HG02852 (cell line): Measurements from ENCODE around the gene TRAPPC6A.

Source experiments
- ATAC-seq: cut with Tn5 transposase; IDR thresholded peaks from one replicate; pipeline ENCODE4 v1.9.1; 2021; ENCODE audit warnings: mild to moderate bottlenecking, moderate library complexity; ENCODE audit not compliant: unreplicated experiment

The TRAPPC6A gene

GRCh38 chr19:45150180-45150579 is 27.9 kb downstream of the TRAPPC6A start:
- no peak for ATAC-seq

DNA sequence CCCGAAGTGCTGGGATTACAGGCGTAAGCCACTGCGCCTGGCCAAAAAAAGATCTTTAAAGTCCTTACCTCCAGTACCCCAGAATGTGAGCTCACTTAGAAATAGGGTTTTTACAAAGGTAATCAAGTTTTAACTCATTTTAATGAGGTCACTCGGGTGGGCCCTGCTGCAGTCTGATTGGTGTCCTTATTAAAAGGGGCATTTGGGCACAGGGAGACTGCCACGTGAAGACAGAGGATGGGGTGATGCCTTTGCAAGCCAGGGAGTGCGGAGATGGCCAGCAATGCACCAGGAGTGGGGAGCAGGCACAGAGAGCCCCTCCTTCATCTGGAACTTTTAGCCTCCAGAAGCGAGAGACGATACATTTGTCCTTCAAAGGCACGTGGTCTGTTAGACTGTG is 28.9 kb downstream of the TRAPPC6A start:
- no peak for ATAC-seq

GRCh38 chr19:45147835-45148676 is 30.0 kb downstream of the TRAPPC6A start:
- no peak for ATAC-seq

GRCh38 chr19:45146741-45147205 is 31.3 kb downstream of the TRAPPC6A start:
- ATAC-seq, result no peak

GRCh38 chr19:45146251-45146650 is 31.8 kb downstream of the TRAPPC6A start:
- ATAC-seq, result no peak

DNA sequence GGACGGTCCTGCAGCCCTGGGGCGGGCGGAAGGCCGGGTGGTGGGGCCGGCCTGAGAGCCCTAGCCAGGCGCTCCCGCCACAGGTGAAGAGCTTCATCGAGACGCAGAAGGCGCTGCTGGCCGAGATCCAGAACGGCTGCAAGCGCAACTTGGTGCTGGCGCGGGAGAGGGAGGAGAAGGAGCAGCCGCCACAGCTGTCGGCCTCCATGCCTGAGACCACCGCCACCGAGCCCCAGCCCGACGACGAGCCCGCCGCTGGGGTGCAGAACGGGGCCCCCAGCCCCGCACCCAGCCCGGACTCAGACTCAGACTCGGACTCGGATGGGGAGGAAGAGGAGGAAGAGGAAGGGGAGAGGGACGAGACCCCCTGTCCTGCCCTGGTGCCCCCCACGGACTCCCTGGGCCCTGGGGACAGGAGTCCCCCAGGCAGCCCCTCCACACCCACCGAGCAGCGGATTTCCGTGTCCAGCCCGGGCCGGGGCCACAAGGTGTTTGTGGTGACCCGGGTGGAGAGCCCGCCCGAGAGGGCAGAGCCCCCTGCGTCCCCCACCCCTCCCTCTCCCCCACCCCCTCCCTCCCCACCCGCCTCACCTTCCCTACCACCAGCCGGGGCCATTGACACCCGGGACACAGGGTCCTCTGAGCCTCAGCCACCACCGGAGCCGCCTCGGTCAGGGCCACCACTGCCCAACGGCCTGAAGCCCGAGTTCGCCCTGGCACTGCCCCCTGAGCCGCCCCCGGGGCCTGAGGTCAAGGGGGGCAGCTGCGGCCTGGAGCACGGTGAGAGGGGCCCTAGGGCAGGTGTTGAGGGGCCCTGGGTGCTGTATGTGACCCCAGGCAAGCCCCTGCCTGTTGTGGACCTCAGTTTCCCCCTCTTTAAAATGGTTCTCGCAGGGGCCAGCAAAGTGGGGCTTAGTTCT is 32.5 kb downstream of the TRAPPC6A start:
- ATAC-seq, result no peak

DNA sequence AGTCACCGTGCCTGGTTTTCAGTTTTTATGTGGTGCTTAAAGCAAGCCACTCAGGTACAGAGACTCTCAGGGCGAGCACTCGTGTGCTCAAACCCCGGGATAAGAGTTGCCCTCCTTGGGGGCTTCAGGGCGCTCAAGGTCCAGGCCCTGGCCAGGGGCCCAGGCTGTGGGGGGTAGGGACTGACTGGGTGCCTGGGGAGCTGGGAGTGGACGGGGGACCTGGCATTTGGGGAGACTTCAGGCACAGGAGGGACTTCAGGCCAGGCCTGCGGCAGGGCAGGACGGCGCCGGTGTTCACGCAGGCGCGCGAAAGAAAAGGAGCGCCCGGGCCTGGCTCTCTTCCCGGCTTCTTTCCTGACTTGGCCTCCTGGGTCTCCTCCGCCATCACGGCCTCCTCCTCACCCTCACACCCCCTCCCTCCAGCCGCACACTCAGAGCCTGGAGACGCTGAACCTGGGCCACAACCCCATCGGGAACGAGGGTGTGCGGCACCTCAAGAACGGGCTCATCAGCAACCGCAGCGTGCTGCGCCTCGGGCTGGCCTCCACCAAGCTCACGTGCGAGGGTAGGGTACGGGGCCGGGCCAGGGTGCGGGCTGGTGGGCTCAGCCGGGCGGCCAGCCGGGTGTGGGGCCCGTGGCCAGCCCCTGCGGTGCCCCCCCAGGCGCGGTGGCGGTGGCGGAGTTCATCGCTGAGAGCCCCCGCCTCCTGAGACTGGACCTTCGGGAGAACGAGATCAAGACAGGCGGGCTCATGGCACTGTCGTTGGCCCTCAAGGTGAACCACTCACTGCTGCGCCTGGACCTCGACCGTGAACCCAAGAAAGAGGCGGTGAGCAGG is 33.4 kb downstream of the TRAPPC6A start:
- no peak for ATAC-seq

GRCh38 chr19:45142726-45143110 is 35.3 kb downstream of the TRAPPC6A start:
- no peak for ATAC-seq

GRCh38 chr19:45142016-45142725 is 35.9 kb downstream of the TRAPPC6A start:
- ATAC-seq, result no peak

DNA sequence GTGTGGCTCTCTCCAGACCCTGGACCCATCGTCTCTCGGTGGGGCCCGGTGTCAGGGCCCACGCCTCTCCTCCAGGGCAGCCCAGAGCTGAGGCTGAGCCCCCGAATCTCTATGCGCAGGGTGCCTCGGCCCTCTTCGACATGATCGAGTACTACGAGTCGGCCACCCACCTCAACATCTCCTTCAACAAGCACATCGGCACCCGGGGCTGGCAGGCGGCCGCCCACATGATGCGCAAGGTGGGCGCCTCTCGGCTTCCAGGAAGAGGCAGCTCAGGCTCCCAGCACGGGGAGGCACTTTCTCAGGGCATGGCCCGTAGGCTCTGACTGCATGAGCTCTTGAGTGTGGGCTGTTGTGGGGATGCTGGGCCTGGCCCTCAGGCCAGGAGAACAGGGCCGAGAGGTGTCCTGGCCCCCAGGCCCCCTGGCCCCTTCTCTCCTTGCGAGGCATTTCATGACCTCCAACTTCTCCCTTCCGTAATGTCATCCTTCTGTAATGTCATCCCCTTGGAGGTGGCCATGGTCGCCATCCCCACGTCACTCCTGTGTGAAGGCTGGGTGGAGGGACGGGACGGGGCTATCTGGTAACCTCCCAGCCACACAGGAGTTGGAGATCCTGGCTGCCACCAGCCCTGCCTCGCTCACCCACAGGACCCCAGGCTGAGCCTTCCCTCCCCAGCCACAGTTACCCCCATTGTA is 36.7 kb downstream of the TRAPPC6A start:
- no peak for ATAC-seq

DNA sequence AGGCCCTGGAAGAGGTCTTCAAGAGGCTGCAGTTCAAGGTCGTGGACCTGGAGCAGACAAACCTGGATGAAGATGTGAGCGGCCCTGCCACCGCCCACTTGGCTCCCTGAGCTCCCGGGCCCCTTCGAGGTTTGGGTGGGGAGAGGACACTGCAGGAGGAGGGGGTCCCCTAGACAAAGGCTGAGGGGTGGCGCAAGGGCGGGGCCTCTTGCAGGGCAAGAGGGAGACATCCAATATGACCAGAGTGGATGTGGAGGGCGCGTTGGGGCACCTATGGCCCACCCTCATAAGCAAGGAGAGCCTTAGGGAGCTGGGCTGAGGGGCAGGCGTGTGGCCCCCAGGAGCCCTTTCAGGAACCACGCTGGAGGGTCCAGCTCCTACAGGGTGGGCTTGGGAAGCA is 37.5 kb downstream of the TRAPPC6A start:
- no peak for ATAC-seq

GRCh38 chr19:45140144-45140503 is 37.9 kb downstream of the TRAPPC6A start:
- no peak for ATAC-seq

DNA sequence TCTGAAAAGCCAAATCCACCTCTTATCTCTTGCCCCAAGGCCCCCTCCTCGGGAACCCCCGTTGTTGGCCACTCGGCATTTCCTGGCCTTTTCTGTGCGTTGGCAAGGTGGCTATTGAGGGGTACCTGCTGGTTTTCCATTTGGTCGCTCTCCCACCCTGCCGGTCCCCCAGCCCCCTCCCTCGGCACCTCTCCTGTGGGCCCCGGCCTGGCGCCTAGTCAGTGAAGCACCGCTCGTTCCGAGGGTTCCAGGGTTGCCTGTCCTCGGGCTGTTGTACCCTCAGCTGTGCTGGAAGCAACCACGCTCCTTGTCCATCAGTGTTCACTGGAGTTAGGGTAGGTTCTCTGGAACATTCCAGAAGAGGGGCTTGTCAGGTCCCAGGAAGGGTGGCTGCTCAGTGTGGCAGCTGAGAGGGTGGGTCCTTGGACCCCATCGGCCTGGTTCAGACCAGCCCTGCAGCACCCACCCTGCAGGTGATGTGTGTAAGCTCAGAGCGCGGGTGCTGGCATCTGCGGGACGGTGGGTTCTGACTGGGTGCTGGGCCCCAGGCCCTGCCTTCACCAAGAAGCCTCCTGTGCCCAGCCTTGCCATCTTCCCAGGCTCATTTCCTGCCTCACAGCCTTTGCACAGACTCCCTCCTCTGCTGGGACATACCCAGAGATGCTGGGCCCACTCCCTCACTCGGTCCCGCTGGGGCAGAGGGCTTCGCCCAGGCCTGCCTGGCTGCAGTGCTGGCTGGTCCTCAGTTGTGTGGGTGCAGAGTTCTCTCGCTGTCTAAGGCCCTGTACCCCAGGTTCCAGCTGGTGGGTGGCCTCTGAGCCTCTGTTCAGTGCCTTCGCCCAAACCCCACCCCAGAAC is 38.5 kb downstream of the TRAPPC6A start:
- ATAC-seq, result no peak

DNA sequence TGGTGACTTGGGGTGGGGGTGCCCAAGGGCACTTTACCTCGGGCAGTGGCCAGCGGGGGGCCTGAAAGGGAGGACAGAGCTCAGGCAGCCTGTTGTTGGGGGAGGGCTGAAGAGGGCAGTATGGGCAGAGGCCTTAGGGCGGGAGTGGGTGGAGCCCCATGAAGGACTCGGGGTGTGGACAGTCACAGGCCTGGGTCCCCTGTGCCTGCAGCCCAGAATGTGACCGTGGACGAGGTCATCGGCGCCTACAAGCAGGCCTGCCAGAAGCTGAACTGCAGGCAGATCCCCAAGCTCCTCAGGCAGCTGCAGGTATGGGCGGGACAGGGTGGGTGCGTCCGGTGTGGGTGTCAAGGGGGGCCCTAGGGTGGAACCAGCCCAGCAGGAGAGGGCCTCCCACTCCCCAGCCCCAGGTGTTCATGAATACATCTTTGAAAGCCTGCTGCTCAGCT is 39.7 kb downstream of the TRAPPC6A start:
- ATAC-seq, result no peak

DNA sequence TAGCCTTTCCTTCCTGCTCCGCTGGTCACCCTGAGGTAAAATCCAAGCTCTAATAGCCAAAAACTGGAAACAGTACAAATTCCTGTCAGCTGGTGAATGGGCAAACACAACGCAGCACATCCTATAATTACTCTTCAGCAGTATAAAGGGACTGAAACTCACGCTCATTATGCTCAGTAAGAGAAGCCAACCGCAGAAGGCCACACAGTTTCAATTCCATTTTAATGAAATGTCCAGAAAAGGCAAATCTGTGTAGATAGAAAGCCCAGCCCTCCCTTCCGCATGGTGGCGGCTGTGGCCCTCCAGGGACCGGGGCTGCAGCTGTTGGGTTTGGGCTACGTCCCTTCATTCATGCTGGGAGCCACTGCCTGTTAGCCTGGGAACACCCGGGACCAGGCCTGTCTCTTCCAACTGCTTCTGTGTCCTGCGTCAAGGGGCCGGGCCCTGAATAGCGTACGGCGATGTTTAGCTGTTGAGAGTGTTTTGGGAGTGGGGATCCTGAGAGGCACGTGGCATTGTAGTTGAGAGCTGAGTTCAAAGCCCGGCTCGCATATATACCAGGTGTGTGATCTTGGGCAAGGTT is 40.8 kb downstream of the TRAPPC6A start:
- peak; percentile 81 for ATAC-seq

DNA sequence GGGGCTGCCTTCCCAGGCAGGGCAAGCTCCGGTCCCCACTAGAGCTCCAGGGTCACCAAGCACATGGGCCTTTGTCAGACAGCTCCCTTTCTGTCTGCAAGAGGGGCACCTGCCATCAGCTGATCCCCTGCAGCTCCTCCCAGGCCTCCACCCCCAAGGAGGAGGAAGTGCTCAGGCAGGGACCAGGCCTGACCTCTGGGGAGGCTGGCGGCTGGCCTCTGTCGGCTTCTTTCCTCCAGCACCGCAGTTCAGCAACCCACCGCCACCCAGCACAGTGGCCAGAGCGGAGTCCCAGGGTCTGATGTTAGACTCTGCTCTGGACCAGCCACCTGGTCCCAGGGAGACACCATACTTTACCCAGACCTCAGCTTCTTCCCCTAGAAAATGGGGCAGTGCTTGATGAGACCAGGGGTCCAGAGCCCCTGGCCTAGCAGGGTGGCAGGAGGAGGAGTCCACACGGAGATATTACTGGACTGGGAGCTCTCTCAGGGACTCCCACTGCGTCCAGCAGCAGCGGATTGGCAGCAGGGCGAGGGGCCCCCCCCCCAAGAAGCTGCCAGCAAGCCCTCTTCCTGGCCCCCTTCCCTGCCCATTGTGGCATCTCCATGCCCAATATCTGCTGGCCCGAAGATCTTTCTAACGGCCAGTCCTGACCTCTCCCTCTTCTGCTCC is 41.4 kb downstream of the TRAPPC6A start:
- ATAC-seq, result no peak

- ATAC-seq, result no peak
Measured at GRCh38 chr19:45135176-45135885, 42.7 kb downstream of the TRAPPC6A start.
